ENCODE results near the gene ZBTB3. TPM values are rescaled to one million over a fixed set of nuclear protein-coding genes. Genes with fewer than 3 reads are reported as not detected.

ZBTB3 gene
- total RNA-seq, 1 donor: 13.0 TPM

- no peak for TF ChIP-seq CTCF (IDR thresholded peaks at IDR 0.05; ENCODE audit: extremely low read depth, low read depth, low read length)
- no peak overlapping the region for H2AFZ ChIP-seq (ENCODE audit: low read length)
- H3K4me2 ChIP-seq (ENCODE audit: insufficient read depth, low read length): no peak overlapping the region
- H3K9me3 ChIP-seq (ENCODE audit: low read depth, low read length): no peaks in the 10 kb centered on the region
- peaks cover 93% of the 10 kb centered on the region for H3K36me3 ChIP-seq (ENCODE audit: insufficient read depth, low read length)
- H3K4me1 ChIP-seq (ENCODE audit: insufficient read depth, low read length): peaks cover 10% of the 10 kb centered on the region
- no peak overlapping the region for H3K4me3 ChIP-seq (ENCODE audit: insufficient read depth, low read length)
- no peak for DNase-seq (ENCODE audit: insufficient read length, low spot score, missing footprints)
- no peaks in the 10 kb centered on the region for H3K27me3 ChIP-seq (ENCODE audit: insufficient read depth, low read length)
- peaks cover 95% of the 10 kb centered on the region for H3K79me2 ChIP-seq (ENCODE audit: insufficient read depth, low read length)
- H4K20me1 ChIP-seq (ENCODE audit: insufficient read depth, low read length): peaks cover 10% of the 10 kb centered on the region
- H3K27ac ChIP-seq (ENCODE audit: low read depth, low read length): peak overlapping the region; percentile 22
These were observed 34.5 kb downstream of the ZBTB3 start for GRCh38 chr11:62719302-62719978.

DNA sequence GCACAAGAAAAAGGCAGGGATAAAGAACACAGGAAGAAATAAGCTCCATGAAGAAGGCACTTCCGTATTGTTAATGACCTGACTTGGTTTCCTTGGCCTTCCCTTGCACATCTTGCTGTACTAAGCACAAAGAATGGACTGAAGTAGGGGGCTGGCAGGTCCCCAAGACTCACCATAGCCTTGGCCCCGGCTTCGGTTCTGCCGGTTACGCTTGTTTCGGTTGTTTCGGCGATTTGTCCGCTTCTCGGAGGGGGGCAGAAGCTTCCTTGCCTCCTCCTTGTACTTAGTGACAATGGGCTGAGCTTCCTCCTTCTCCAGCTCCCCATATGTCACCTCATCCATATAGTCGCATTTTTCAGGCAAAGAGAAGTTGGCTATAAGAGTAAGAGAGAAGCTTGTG lies 37.1 kb downstream of the ZBTB3 start:
- peaks cover 91% of the 10 kb centered on the region for H3K36me3 ChIP-seq (ENCODE audit: insufficient read depth, low read length)
- H2AFZ ChIP-seq (ENCODE audit: low read length): no peak overlapping the region
- no peak overlapping the region for H3K27ac ChIP-seq (ENCODE audit: low read depth, low read length)
- no peaks in the 10 kb centered on the region for H3K27me3 ChIP-seq (ENCODE audit: insufficient read depth, low read length)
- DNase-seq (ENCODE audit: insufficient read length, low spot score, missing footprints): no peak
- H3K4me1 ChIP-seq (ENCODE audit: insufficient read depth, low read length): peaks cover 4% of the 10 kb centered on the region
- H3K4me2 ChIP-seq (ENCODE audit: insufficient read depth, low read length): no peak overlapping the region
- no peak for TF ChIP-seq CTCF (IDR thresholded peaks at IDR 0.05; ENCODE audit: extremely low read depth, low read depth, low read length)
- peaks cover 75% of the 10 kb centered on the region for H3K79me2 ChIP-seq (ENCODE audit: insufficient read depth, low read length)
- H3K9me3 ChIP-seq (ENCODE audit: low read depth, low read length): no peaks in the 10 kb centered on the region
- H4K20me1 ChIP-seq (ENCODE audit: insufficient read depth, low read length): no peaks in the 10 kb centered on the region
- H3K4me3 ChIP-seq (ENCODE audit: insufficient read depth, low read length): no peak overlapping the region

- Histone ChIP-seq H3K9me3 (ENCODE audit: low read depth, low read length) (no peaks in the 10 kb centered on the region), H3K4me1 (ENCODE audit: insufficient read depth, low read length) (peaks cover 4% of the 10 kb centered on the region), H3K27me3 (ENCODE audit: insufficient read depth, low read length) (no peaks in the 10 kb centered on the region), H2AFZ (ENCODE audit: low read length) (no peak overlapping the region), H3K4me3 (ENCODE audit: insufficient read depth, low read length) (no peak overlapping the region), H3K79me2 (ENCODE audit: insufficient read depth, low read length) (peaks cover 69% of the 10 kb centered on the region), H3K27ac (ENCODE audit: low read depth, low read length) (no peak overlapping the region), H3K4me2 (ENCODE audit: insufficient read depth, low read length) (no peak overlapping the region), H4K20me1 (ENCODE audit: insufficient read depth, low read length) (no peaks in the 10 kb centered on the region), H3K36me3 (ENCODE audit: insufficient read depth, low read length) (peaks cover 90% of the 10 kb centered on the region)
- no peak for DNase-seq (ENCODE audit: insufficient read length, low spot score, missing footprints)
- no peak for TF ChIP-seq CTCF (IDR thresholded peaks at IDR 0.05; ENCODE audit: extremely low read depth, low read depth, low read length)
These were observed 37.8 kb downstream of the ZBTB3 start for GRCh38 chr11:62716206-62716605.

GRCh38 chr11:62715150-62716130 lies 38.5 kb downstream of the ZBTB3 start:
- Histone ChIP-seq H3K4me1 (ENCODE audit: insufficient read depth, low read length) (peaks cover 4% of the 10 kb centered on the region), H3K4me3 (ENCODE audit: insufficient read depth, low read length) (no peak overlapping the region), H2AFZ (ENCODE audit: low read length) (no peak overlapping the region), H4K20me1 (ENCODE audit: insufficient read depth, low read length) (no peaks in the 10 kb centered on the region), H3K27me3 (ENCODE audit: insufficient read depth, low read length) (no peaks in the 10 kb centered on the region), H3K4me2 (ENCODE audit: insufficient read depth, low read length) (no peak overlapping the region), H3K36me3 (ENCODE audit: insufficient read depth, low read length) (peaks cover 90% of the 10 kb centered on the region), H3K79me2 (ENCODE audit: insufficient read depth, low read length) (peaks cover 62% of the 10 kb centered on the region), H3K9me3 (ENCODE audit: low read depth, low read length) (no peaks in the 10 kb centered on the region), H3K27ac (ENCODE audit: low read depth, low read length) (no peak overlapping the region)
- TF ChIP-seq CTCF (IDR thresholded peaks at IDR 0.05; ENCODE audit: extremely low read depth, low read depth, low read length): no peak
- DNase-seq (ENCODE audit: insufficient read length, low spot score, missing footprints): no peak

Data from osteoblast (primary cell).